CD4-positive, CD25-positive, alpha-beta regulatory T cell (primary cell): ENCODE results near the gene R3HDM2. TPM values are rescaled to one million over a fixed set of nuclear protein-coding genes. Genes with fewer than 3 reads are reported as not detected.

ENCODE experiments used
- ATAC-seq, 2 donors: fragments of 150-1000 bp; cut with Tn5 transposase; one replicate each; pipeline ENCODE4 v1.10.0; 2021; ENCODE audit warnings: low read depth in 2 of 2, moderate number of reproducible peaks in 2 of 2, moderate library complexity in 1 of 2
- DNase-seq, 3 donors: peaks; one replicate each; pipeline versions ENCODE4 v3.0.0 to v3.0.0-alpha.2; 2012 to 2022; ENCODE audit warnings: mixed read lengths in 1 of 3
- H3K27ac ChIP-seq: one replicate; pipeline ENCODE4 v1.7.0; 2013; ENCODE audit warnings: mild to moderate bottlenecking, low read length; ENCODE audit not compliant: insufficient read depth, poor library complexity, severe bottlenecking
- H3K27me3 ChIP-seq: one replicate; pipeline ENCODE4 v1.7.0; 2013; ENCODE audit warnings: low read length; ENCODE audit not compliant: control insufficient read depth, insufficient read depth
- H3K36me3 ChIP-seq: one replicate; pipeline ENCODE4 v1.7.0; 2013; ENCODE audit warnings: mild to moderate bottlenecking, low read length, moderate library complexity; ENCODE audit not compliant: control insufficient read depth, insufficient read depth
- H3K4me1 ChIP-seq: 2 replicates; pipeline ENCODE4 v1.7.0; 2013; ENCODE audit warnings: mild to moderate bottlenecking, low read length; ENCODE audit not compliant: insufficient read depth, control insufficient read depth, poor library complexity, severe bottlenecking
- H3K4me3 ChIP-seq: one replicate; pipeline ENCODE4 v1.7.0; 2013; ENCODE audit warnings: low read depth, mild to moderate bottlenecking, low read length, moderate library complexity
- H3K9me3 ChIP-seq, 2 experiments: 1 replicate in 1 of 2; 2 replicates in 1 of 2; pipeline ENCODE4 v1.7.0; 2013; ENCODE audit warnings: low read length in 2 of 2, mild to moderate bottlenecking in 1 of 2, moderate library complexity in 1 of 2; ENCODE audit not compliant: control insufficient read depth in 2 of 2
- H3K27ac Mint-ChIP-seq, 3 donors: one replicate each; pipeline ENCODE4 v1.8.0; 2020 to 2022; ENCODE audit warnings: mild to moderate bottlenecking in 3 of 3, mixed read lengths in 3 of 3, moderate library complexity in 2 of 3
- H3K27me3 Mint-ChIP-seq: one replicate; pipeline ENCODE4 v1.8.0; 2022; ENCODE audit warnings: mild to moderate bottlenecking, mixed read lengths
- H3K36me3 Mint-ChIP-seq: one replicate; pipeline ENCODE4 v1.8.0; 2020; ENCODE audit warnings: mixed read lengths
- H3K4me1 Mint-ChIP-seq, 4 donors: one replicate each; pipeline ENCODE4 v1.8.0; 2020 to 2022; ENCODE audit warnings: mixed read lengths in 4 of 4, mild to moderate bottlenecking in 1 of 4
- H3K4me3 Mint-ChIP-seq, 4 donors: one replicate each; pipeline ENCODE4 v1.8.0; 2020 to 2022; ENCODE audit warnings: mild to moderate bottlenecking in 4 of 4, mixed read lengths in 4 of 4, moderate library complexity in 3 of 4
- H3K9me3 Mint-ChIP-seq, 7 donors: one replicate each; pipeline ENCODE4 v1.8.0; 2020 to 2022; ENCODE audit warnings: mixed read lengths in 7 of 7, mild to moderate bottlenecking in 3 of 7, moderate library complexity in 2 of 7
- polyA plus RNA-seq, 4 donors: library from polyadenylated mRNA; unstranded; fragments of 300-500 nt; fragmentation: Illumina TruSeq; gene quantifications; one replicate each; pipeline ENCODE4 v1.2.3, GENCODE V29; 2021
- total RNA-seq: library from RNA; stranded (reverse); gene quantifications from one replicate; pipeline ENCODE4 v1.2.3, GENCODE V29; 2022

R3HDM2 gene
- total and polyA plus RNA-seq, 5 donors from 2014 or later, result 6.0 to 115 (median 8.1) TPM

DNA sequence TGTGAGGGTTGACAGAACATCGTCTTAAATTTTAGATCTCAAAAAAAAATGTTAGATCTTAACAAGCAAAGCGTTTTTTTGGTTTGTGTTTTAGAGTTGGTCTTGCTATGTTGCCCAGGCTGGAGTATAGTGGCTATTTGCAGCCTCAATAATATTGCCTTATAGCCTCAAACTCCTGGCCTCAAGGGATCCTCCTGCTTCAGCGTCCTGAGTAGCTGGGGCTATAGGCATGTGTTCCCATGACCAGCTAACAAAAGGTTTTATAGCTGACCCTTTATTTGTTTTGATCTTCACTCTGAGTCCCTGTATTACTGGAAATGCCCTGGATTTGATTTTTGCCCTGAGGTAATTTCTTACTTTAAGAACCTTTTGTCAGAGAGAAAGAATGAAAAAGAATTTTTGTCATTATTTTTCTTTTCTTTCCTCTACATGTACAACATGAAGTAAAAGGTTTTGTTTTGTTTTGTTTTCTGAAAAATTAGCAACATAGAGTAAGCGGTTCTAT lies 9.0 kb upstream of the R3HDM2 start:
- Histone ChIP-seq H3K27me3 (peaks cover 4% of the 10 kb centered on the region), H3K4me3 (no peak overlapping the region), H3K4me1 (no peaks in the 10 kb centered on the region), H3K27ac (no peak overlapping the region), H3K36me3 (no peaks in the 10 kb centered on the region), H3K9me3 (peaks cover 2 to 5% of the 10 kb centered on the region in 2 experiments)
- H3K9me3 Mint-ChIP-seq, result peaks cover 3 to 10% (median 5%) of the 10 kb centered on the region in 7 donors
- peaks cover 22% of the 10 kb centered on the region for H3K27me3 Mint-ChIP-seq
- peaks cover 0 to 2% (median under 1%) of the 10 kb centered on the region in 4 donors for H3K4me1 Mint-ChIP-seq
- ATAC-seq (no peak), DNase-seq (no peak)
- H3K27ac Mint-ChIP-seq, result no peak overlapping the region
- peak overlapping the region in 1 of 4 donors; percentile 27 for H3K4me3 Mint-ChIP-seq
- peaks cover 7% of the 10 kb centered on the region for H3K36me3 Mint-ChIP-seq

- Mint-ChIP-seq H3K4me1 (peaks cover 0 to 2% (median 0%) of the 10 kb centered on the region in 4 donors), H3K27ac (no peak overlapping the region), H3K27me3 (peaks cover 22% of the 10 kb centered on the region), H3K4me3 (no peak overlapping the region), H3K9me3 (peaks cover 3 to 10% (median 5%) of the 10 kb centered on the region in 7 donors), H3K36me3 (peaks cover 7% of the 10 kb centered on the region)
- H3K27me3 ChIP-seq, result peaks cover 4% of the 10 kb centered on the region
- no peak overlapping the region for H3K4me3 ChIP-seq
- no peak for ATAC-seq
- DNase-seq, result no peak
- H3K27ac ChIP-seq, result no peak overlapping the region
- H3K9me3 ChIP-seq, result peaks cover 2 to 5% of the 10 kb centered on the region in 2 experiments
- no peaks in the 10 kb centered on the region for H3K4me1 ChIP-seq
- no peaks in the 10 kb centered on the region for H3K36me3 ChIP-seq
Measured at GRCh38 chr12:57438400-57438799, 7.6 kb upstream of the R3HDM2 start.

DNA sequence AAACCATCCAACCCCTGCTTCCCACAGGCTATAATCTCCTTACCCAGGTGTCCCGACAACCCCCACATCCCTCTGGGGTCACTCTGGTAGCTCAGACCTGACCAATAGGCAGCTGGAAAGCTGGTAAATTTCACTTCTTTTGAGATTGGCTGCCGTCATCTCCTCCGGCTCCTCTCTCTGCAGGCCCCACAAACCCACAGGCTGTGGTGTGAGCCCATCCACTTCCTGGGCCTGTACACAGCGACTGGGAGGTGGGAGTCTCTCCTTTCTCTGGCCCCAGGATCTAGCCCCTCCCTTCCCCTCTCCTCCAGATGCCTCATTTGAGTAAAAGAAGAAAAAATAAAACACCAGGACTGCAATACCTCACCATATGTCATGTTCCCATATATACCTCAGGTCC lies 4.5 kb upstream of the R3HDM2 start:
- H3K27ac Mint-ChIP-seq, result peak overlapping the region in 1 of 3 donors; percentile 93
- H3K9me3 Mint-ChIP-seq, result peaks cover 0 to 1% (median 0%) of the 10 kb centered on the region in 7 donors
- DNase-seq (no peak), ATAC-seq (no peak)
- Histone ChIP-seq H3K9me3 (no peaks in the 10 kb centered on the region), H3K36me3 (no peaks in the 10 kb centered on the region), H3K27ac (no peak overlapping the region), H3K4me3 (no peak overlapping the region), H3K4me1 (peaks cover 7% of the 10 kb centered on the region), H3K27me3 (peaks cover 4% of the 10 kb centered on the region)
- H3K4me1 Mint-ChIP-seq, result peaks cover 8 to 18% (median 10%) of the 10 kb centered on the region in 4 donors
- peaks cover 15% of the 10 kb centered on the region for H3K27me3 Mint-ChIP-seq
- no peaks in the 10 kb centered on the region for H3K36me3 Mint-ChIP-seq
- H3K4me3 Mint-ChIP-seq, result no peak overlapping the region

- DNase-seq (no peak), ATAC-seq (no peak)
- Mint-ChIP-seq H3K4me3 (no peak within 1 kb of the TSS), H3K36me3 (no peaks in the 10 kb centered on the region), H3K27me3 (peaks cover 18% of the 10 kb centered on the region), H3K4me1 (peaks cover 13 to 24% (median 16%) of the 10 kb centered on the region in 4 donors), H3K9me3 (peaks cover 0 to 1% (median 0%) of the 10 kb centered on the region in 7 donors), H3K27ac (peak within 1 kb of the TSS in 2 of 3 donors; percentile 7 to 93)
- Histone ChIP-seq H3K27ac (no peak within 1 kb of the TSS), H3K36me3 (no peaks in the 10 kb centered on the region), H3K27me3 (peaks cover 4% of the 10 kb centered on the region), H3K4me3 (no peak within 1 kb of the TSS), H3K4me1 (peaks cover 12% of the 10 kb centered on the region), H3K9me3 (no peaks in the 10 kb centered on the region)
Measured at GRCh38 chr12:57434517-57435223, 3.8 kb upstream of the R3HDM2 start, which contains the start of gene INHBC. Gene INHBC, plus strand, starts transcription at chr12:57434784. Its CDS starts 103 bp downstream, at chr12:57434887.

- H3K27ac Mint-ChIP-seq, result no peak overlapping the region
- H3K36me3 ChIP-seq, result no peaks in the 10 kb centered on the region
- no peaks in the 10 kb centered on the region for H3K27me3 ChIP-seq
- no peaks in the 10 kb centered on the region for H3K9me3 ChIP-seq
- no peak overlapping the region for H3K4me3 ChIP-seq
- peaks cover 23% of the 10 kb centered on the region for H3K4me1 ChIP-seq
- H3K4me1 Mint-ChIP-seq, result peaks cover 13 to 37% (median 22%) of the 10 kb centered on the region in 4 donors
- peaks cover 0 to 1% (median 0%) of the 10 kb centered on the region in 7 donors for H3K9me3 Mint-ChIP-seq
- peaks cover 13% of the 10 kb centered on the region for H3K27me3 Mint-ChIP-seq
- DNase-seq (no peak), ATAC-seq (no peak)
- no peak overlapping the region for H3K27ac ChIP-seq
- no peaks in the 10 kb centered on the region for H3K36me3 Mint-ChIP-seq
- no peak overlapping the region for H3K4me3 Mint-ChIP-seq
Measured at GRCh38 chr12:57433370-57433769, 2.5 kb upstream of the R3HDM2 start.

DNA sequence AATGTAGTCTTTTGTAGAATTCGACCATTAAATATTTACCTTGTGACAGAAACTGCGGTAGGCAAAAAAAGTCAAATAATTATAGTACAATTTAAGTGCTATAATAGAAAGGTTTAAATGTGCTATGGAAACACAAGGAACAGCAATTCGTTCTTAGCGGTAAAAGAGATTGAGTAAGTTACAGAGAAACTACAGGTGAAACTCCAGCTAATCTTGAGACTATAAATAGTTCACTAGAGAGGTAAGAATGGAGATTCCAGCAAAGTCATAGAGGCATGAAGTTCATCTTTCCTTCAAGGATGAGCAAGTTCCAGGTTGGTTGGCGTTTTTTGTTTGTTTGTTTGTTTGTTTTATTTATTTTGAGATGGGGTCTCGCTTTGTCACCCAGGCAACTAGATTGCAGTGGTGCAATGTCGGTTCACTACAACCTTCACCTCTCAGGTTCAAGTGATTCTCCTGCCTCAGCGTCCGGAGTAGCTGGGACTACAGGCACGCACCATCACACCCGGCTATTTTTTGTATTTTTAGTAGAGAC lies 878 bp upstream of the R3HDM2 start:
- no peaks in the 10 kb centered on the region for H3K36me3 Mint-ChIP-seq
- peaks cover 13 to 48% (median 28%) of the 10 kb centered on the region in 4 donors for H3K4me1 Mint-ChIP-seq
- H3K27me3 ChIP-seq, result no peaks in the 10 kb centered on the region

DNA sequence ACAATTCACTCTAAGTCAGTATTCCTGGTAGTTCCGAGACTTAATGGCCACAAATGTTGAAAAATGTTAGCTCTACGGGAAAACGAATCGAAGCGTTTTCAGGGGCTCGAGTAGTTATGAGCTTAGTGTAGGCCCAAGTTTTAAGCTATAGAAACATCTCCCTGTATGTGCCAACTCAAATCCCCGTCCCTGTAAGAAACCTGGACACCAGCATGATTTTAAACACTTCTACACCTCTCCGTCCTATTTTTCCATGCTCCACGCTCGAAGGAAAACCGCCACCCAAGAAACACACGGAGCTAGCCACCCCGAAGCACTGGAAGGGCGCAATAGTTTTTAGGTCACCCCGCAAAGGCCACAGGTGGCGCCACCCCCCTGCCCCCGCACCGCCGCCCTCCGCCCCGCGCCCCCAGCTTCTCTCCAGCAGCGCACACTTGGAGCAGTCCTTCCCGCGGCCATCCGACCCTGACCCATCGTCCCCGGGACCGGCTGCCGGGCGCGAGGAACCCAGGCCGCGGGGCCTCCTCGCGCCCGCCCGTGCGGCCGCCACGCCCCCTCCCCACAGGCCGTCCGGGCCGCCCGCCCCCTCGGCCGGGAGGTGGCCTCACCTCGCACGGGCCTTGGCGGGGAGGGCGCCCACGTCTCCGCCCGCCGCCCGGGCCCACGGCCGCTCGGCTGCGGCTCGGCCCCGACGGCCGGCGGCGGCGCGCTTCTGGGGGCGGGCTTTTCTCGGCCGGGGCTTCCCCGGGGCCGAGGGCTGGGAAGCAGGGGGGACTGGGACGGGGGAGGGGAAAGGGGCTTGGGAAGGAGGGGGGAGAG lies 522 bp downstream of the R3HDM2 start:
- Mint-ChIP-seq H3K4me1 (peaks cover 13 to 56% (median 34%) of the 10 kb centered on the region in 4 donors), H3K27me3 (peaks cover 11% of the 10 kb centered on the region), H3K9me3 (peaks cover 0 to 1% (median 0%) of the 10 kb centered on the region in 7 donors), H3K4me3 (peak overlapping the region; percentile 99 to 100 (median 100)), H3K27ac (peak overlapping the region; percentile 99 to 100 (median 100)), H3K36me3 (peaks cover 4% of the 10 kb centered on the region)
- H3K27me3 ChIP-seq, result no peaks in the 10 kb centered on the region
- peaks cover 3% of the 10 kb centered on the region for H3K36me3 ChIP-seq
- H3K9me3 ChIP-seq, result no peaks in the 10 kb centered on the region
- peaks cover 23% of the 10 kb centered on the region for H3K4me1 ChIP-seq
- ATAC-seq (peak; percentile 50 to 53), DNase-seq (peak in 2 of 3 donors; percentile 52 to 58)
- peak overlapping the region; percentile 89 for H3K4me3 ChIP-seq
- peak overlapping the region; percentile 96 for H3K27ac ChIP-seq

More for the DNA sequence above, 878 bp upstream of the R3HDM2 start:
- H3K27me3 Mint-ChIP-seq, result peaks cover 11% of the 10 kb centered on the region
- Histone ChIP-seq H3K4me1 (peaks cover 23% of the 10 kb centered on the region), H3K9me3 (no peaks in the 10 kb centered on the region), H3K4me3 (peak overlapping the region; percentile 86), H3K36me3 (no peaks in the 10 kb centered on the region), H3K27ac (peak overlapping the region; percentile 96)
- H3K9me3 Mint-ChIP-seq, result peaks cover 0 to 1% (median 0%) of the 10 kb centered on the region in 7 donors
- ATAC-seq, result no peak
- DNase-seq, result no peak
- H3K4me3 Mint-ChIP-seq, result peak overlapping the region; percentile 94 to 99 (median 98)
- peak overlapping the region; percentile 98 to 100 (median 99) for H3K27ac Mint-ChIP-seq
